GM23338 (cell line): Measurements from ENCODE around the gene TPR. TPM values are rescaled to one million over a fixed set of nuclear protein-coding genes. Genes with fewer than 3 reads are reported as not detected.
A peak's percentile ranks its signal among the peaks of the same experiment; 100 is the strongest.
"Not testable (repeated sequence)": the region's sequence is repeated elsewhere in the genome, so short reads cannot be mapped to it uniquely, and the experiment has no call there.

Source experiments
- ATAC-seq: fragments of 200-7000 bp; cut with Tn5 transposase; 3 replicates; pipeline ENCODE4 v1.9.1; 2020
- DNase-seq: peaks from one replicate; pipeline ENCODE4 v3.0.0-alpha.2; 2015; ENCODE audit warnings: low spot score
- H2AFZ ChIP-seq: fragments of 200-600 bp; sonication (generic); 2 replicates; pipeline ENCODE4 v1.8.0; 2016; ENCODE audit warnings: antibody characterized with exemption, mild to moderate bottlenecking, moderate library complexity
- H3F3A ChIP-seq: fragments of 200-600 bp; sonication (generic); replicated peaks from 2 replicates; pipeline ENCODE4 v1.8.0; 2017; ENCODE audit warnings: antibody characterized with exemption, mixed run types, low read depth
- H3K27ac ChIP-seq: fragments of 200-600 bp; sonication (generic); 2 replicates; pipeline ENCODE4 v1.6.1; 2016; ENCODE audit warnings: low read depth
- H3K27me3 ChIP-seq: fragments of 200-600 bp; sonication (generic); 2 replicates; pipeline ENCODE4 v1.8.0; 2016; ENCODE audit warnings: mild to moderate bottlenecking, mixed run types, moderate library complexity; ENCODE audit not compliant: insufficient read depth
- H3K36me3 ChIP-seq: fragments of 200-600 bp; sonication (generic); 2 replicates; pipeline ENCODE4 v1.8.0; 2016; ENCODE audit warnings: mild to moderate bottlenecking; ENCODE audit not compliant: insufficient read depth
- H3K4me1 ChIP-seq: fragments of 200-600 bp; sonication (generic); 2 replicates; pipeline ENCODE4 v1.8.0; 2016; ENCODE audit warnings: mild to moderate bottlenecking, moderate library complexity; ENCODE audit not compliant: insufficient read depth
- H3K4me2 ChIP-seq: fragments of 200-600 bp; sonication (generic); 2 replicates; pipeline ENCODE4 v1.7.1; 2017; ENCODE audit warnings: mixed run types
- H3K4me3 ChIP-seq: fragments of 200-600 bp; sonication (generic); 2 replicates; pipeline ENCODE4 v1.6.1; 2016; ENCODE audit warnings: mixed run types
- H3K79me2 ChIP-seq: fragments of 200-600 bp; sonication (generic); replicated peaks from 2 replicates; pipeline ENCODE4 v1.8.0; 2017; ENCODE audit warnings: mild to moderate bottlenecking; ENCODE audit not compliant: insufficient read depth
- H3K9me2 ChIP-seq: fragments of 200-600 bp; sonication (generic); 2 replicates; pipeline ENCODE4 v1.8.0; 2017; ENCODE audit not compliant: insufficient read depth
- H4K20me1 ChIP-seq: fragments of 200-600 bp; sonication (generic); replicated peaks from 2 replicates; pipeline ENCODE4 v1.8.0; 2017; ENCODE audit warnings: mild to moderate bottlenecking; ENCODE audit not compliant: insufficient read depth
- H3K27ac Mint-ChIP-seq: 2 replicates; pipeline ENCODE4 v1.8.0; 2020; ENCODE audit warnings: inconsistent platforms, mild to moderate bottlenecking, moderate library complexity, mixed read lengths
- H3K27me3 Mint-ChIP-seq: 3 replicates; pipeline ENCODE4 v1.8.0; 2022; ENCODE audit warnings: low read depth, mild to moderate bottlenecking, moderate library complexity, mixed read lengths, inconsistent platforms; ENCODE audit not compliant: insufficient read depth, poor library complexity
- H3K36me3 Mint-ChIP-seq: 3 replicates; pipeline ENCODE4 v1.8.0; 2021; ENCODE audit warnings: low read depth, mild to moderate bottlenecking, inconsistent platforms, moderate library complexity, mixed read lengths
- H3K4me1 Mint-ChIP-seq: 3 replicates; pipeline ENCODE4 v1.8.0; 2020; ENCODE audit warnings: mild to moderate bottlenecking, inconsistent platforms, mixed read lengths
- H3K4me3 Mint-ChIP-seq: 3 replicates; pipeline ENCODE4 v1.8.0; 2021; ENCODE audit warnings: moderate library complexity, mild to moderate bottlenecking, inconsistent platforms, mixed read lengths
- H3K9me3 Mint-ChIP-seq: 3 replicates; pipeline ENCODE4 v1.8.0; 2020; ENCODE audit warnings: moderate library complexity, mild to moderate bottlenecking, inconsistent platforms, mixed read lengths
- CREB1 ChIP-seq: fragments of 250-450 bp; sonication (Bioruptor Pico); IDR thresholded peaks from 2 replicates; pipeline ENCODE4 v1.5.0; 2020; ENCODE audit warnings: low read depth, mild to moderate bottlenecking, moderate library complexity
- EZH2phosphoT487 ChIP-seq: fragments of 200-600 bp; sonication (generic); IDR thresholded peaks from one replicate; pipeline ENCODE4 v1.8.1; 2018; ENCODE audit warnings: antibody characterized with exemption; ENCODE audit not compliant: unreplicated experiment
- JUNB ChIP-seq: IDR thresholded peaks from one replicate; pipeline ENCODE4 v1.6.1; 2016; ENCODE audit warnings: antibody characterized with exemption; ENCODE audit not compliant: unreplicated experiment
- NANOG ChIP-seq: IDR thresholded peaks from 2 replicates; pipeline ENCODE4 v1.6.1; 2016; ENCODE audit warnings: antibody characterized with exemption, borderline replicate concordance
- POLR2AphosphoS5 ChIP-seq: IDR thresholded peaks from 2 replicates; pipeline ENCODE4 v1.6.1; 2016; ENCODE audit warnings: antibody characterized with exemption, low read depth
- ZNF114 ChIP-seq: fragments of 250-450 bp; sonication (Bioruptor Pico); IDR thresholded peaks from 2 replicates; pipeline ENCODE4 v1.5.0; 2020; ENCODE audit warnings: mild to moderate bottlenecking, moderate library complexity
- ZNF331 ChIP-seq: fragments of 250-450 bp; sonication (Bioruptor Pico); IDR thresholded peaks from 2 replicates; pipeline ENCODE4 v1.5.0; 2020; ENCODE audit warnings: low read depth, mild to moderate bottlenecking, moderate library complexity
- polyA plus RNA-seq: library from polyadenylated mRNA; unstranded; fragments of >200 nt; fragmentation: Nextera tagmentation; extraction: Ambion mirVana; gene quantifications from 2 replicates; pipeline ENCODE4 v1.2.1, GENCODE V29; 2016
- total RNA-seq: library from RNA; depleted of rRNA; stranded (reverse); fragments of >200 nt; shearing (Covaris generic); gene quantifications from 2 replicates; pipeline ENCODE4 v1.2.3, GENCODE V29; 2014
- TF ChIP-seq, protein P1 (sequence below): IDR thresholded peaks from 2 replicates; pipeline ENCODE4 v1.6.1; 2016; ENCODE audit warnings: antibody characterized with exemption
- TF ChIP-seq, protein P2 (sequence below): fragments of 250-450 bp; sonication (Bioruptor Pico); IDR thresholded peaks from 2 replicates; pipeline ENCODE4 v1.5.0; 2020; ENCODE audit warnings: mild to moderate bottlenecking, moderate library complexity

Gene TPR
- total and polyA plus RNA-seq, 2 experiments from 2014 or later: 108 to 220 TPM

DNA sequence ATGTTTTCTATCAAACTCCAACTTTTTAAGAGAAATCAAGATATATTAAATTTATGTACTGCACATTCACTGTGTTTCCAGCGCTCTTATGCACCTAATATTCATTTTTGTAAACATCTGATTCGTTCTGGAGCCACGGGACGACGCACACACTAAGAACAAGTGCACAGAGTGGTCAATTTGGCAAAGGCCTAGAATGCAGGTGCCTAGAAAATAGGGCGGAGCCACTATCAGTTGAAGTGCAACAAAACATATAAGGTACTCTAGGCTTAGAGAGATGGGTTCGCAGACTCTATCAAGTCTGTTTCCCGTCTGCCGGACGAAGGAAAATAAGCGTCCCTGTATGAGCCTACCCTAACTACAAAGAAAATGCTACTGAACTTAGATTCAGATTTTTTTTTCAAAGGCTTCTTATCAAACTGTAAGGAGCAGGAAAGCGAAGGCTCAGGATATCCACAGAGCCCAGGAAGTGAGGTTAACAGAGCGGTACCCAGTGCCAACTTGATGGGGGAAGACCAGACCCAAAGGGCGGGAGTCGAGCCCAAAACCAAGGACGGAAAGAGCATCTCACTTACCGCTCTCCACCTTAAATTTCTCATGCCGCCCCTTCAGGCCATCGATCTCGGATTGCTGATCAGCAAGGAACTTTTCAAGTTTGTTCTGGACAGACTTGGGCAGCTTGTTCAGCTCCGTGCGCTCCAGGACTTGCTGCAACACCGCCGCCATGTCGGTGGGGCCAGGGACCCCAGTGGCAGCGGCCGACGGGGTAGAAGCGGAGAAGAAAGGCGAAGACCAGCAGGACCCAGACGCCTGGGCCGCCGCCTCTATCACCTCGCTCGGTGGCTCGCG lies 526 bp downstream of the TPR start:
- peaks cover 29% of the 10 kb centered on the region for H3K36me3 ChIP-seq
- H3K4me1 ChIP-seq: peaks cover 12% of the 10 kb centered on the region; the same call in 1 of the 2 replicates
- no peaks in the 10 kb centered on the region for H3K27me3 ChIP-seq
- peak overlapping the region; percentile 98 for H3K27ac Mint-ChIP-seq
- H3F3A ChIP-seq: no peaks in the 10 kb centered on the region
- peak; percentile 57 for DNase-seq
- H3K27ac ChIP-seq: peak overlapping the region; percentile 84
- H2AFZ ChIP-seq: peak overlapping the region; percentile 48
- H3K4me3 Mint-ChIP-seq: peak overlapping the region; percentile 100
- peaks cover 87% of the 10 kb centered on the region for H3K79me2 ChIP-seq
- H3K9me3 Mint-ChIP-seq: peaks cover 5% of the 10 kb centered on the region; the same call in 1 of the 3 replicates
- no peaks in the 10 kb centered on the region for H3K9me2 ChIP-seq
- ATAC-seq: peak; percentile 18
- H3K36me3 Mint-ChIP-seq: peaks cover 32% of the 10 kb centered on the region; the same call in 2 of the 3 replicates
- H3K4me1 Mint-ChIP-seq: no peaks in the 10 kb centered on the region
- H3K4me2 ChIP-seq: peak overlapping the region; percentile 85
- H3K27me3 Mint-ChIP-seq: peaks cover 3% of the 10 kb centered on the region
- H3K4me3 ChIP-seq: peak overlapping the region; percentile 90
- H4K20me1 ChIP-seq: peaks cover 17% of the 10 kb centered on the region
- TF ChIP-seq POLR2AphosphoS5: no peak; the same call in 1 of the 2 replicates
- TF ChIP-seq EZH2phosphoT487: no peak
- no peak for TF ChIP-seq NANOG
- no peak for TF ChIP-seq ZNF331 (CRISPR knock-in tag)
- TF ChIP-seq CREB1: no peak
- TF ChIP-seq, protein P1, sequence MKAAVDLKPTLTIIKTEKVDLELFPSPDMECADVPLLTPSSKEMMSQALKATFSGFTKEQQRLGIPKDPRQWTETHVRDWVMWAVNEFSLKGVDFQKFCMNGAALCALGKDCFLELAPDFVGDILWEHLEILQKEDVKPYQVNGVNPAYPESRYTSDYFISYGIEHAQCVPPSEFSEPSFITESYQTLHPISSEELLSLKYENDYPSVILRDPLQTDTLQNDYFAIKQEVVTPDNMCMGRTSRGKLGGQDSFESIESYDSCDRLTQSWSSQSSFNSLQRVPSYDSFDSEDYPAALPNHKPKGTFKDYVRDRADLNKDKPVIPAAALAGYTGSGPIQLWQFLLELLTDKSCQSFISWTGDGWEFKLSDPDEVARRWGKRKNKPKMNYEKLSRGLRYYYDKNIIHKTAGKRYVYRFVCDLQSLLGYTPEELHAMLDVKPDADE: no peak
- no peak for TF ChIP-seq ZNF114 (CRISPR knock-in tag)
- TF ChIP-seq, protein P2, sequence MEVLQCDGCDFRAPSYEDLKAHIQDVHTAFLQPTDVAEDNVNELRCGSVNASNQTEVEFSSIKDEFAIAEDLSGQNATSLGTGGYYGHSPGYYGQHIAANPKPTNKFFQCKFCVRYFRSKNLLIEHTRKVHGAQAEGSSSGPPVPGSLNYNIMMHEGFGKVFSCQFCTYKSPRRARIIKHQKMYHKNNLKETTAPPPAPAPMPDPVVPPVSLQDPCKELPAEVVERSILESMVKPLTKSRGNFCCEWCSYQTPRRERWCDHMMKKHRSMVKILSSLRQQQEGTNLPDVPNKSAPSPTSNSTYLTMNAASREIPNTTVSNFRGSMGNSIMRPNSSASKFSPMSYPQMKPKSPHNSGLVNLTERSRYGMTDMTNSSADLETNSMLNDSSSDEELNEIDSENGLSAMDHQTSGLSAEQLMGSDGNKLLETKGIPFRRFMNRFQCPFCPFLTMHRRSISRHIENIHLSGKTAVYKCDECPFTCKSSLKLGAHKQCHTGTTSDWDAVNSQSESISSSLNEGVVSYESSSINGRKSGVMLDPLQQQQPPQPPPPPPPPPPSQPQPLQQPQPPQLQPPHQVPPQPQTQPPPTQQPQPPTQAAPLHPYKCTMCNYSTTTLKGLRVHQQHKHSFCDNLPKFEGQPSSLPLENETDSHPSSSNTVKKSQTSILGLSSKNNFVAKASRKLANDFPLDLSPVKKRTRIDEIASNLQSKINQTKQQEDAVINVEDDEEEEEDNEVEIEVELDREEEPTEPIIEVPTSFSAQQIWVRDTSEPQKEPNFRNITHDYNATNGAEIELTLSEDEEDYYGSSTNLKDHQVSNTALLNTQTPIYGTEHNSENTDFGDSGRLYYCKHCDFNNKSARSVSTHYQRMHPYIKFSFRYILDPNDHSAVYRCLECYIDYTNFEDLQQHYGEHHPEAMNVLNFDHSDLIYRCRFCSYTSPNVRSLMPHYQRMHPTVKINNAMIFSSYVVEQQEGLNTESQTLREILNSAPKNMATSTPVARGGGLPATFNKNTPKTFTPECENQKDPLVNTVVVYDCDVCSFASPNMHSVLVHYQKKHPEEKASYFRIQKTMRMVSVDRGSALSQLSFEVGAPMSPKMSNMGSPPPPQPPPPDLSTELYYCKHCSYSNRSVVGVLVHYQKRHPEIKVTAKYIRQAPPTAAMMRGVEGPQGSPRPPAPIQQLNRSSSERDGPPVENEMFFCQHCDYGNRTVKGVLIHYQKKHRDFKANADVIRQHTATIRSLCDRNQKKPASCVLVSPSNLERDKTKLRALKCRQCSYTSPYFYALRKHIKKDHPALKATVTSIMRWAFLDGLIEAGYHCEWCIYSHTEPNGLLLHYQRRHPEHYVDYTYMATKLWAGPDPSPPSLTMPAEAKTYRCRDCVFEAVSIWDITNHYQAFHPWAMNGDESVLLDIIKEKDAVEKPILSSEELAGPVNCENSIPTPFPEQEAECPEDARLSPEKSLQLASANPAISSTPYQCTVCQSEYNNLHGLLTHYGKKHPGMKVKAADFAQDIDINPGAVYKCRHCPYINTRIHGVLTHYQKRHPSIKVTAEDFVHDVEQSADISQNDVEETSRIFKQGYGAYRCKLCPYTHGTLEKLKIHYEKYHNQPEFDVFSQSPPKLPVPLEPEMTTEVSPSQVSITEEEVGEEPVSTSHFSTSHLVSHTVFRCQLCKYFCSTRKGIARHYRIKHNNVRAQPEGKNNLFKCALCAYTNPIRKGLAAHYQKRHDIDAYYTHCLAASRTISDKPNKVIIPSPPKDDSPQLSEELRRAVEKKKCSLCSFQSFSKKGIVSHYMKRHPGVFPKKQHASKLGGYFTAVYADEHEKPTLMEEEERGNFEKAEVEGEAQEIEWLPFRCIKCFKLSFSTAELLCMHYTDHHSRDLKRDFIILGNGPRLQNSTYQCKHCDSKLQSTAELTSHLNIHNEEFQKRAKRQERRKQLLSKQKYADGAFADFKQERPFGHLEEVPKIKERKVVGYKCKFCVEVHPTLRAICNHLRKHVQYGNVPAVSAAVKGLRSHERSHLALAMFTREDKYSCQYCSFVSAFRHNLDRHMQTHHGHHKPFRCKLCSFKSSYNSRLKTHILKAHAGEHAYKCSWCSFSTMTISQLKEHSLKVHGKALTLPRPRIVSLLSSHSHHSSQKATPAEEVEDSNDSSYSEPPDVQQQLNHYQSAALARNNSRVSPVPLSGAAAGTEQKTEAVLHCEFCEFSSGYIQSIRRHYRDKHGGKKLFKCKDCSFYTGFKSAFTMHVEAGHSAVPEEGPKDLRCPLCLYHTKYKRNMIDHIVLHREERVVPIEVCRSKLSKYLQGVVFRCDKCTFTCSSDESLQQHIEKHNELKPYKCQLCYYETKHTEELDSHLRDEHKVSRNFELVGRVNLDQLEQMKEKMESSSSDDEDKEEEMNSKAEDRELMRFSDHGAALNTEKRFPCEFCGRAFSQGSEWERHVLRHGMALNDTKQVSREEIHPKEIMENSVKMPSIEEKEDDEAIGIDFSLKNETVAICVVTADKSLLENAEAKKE (CRISPR knock-in tag): no peak
- no peak for TF ChIP-seq JUNB

DNA sequence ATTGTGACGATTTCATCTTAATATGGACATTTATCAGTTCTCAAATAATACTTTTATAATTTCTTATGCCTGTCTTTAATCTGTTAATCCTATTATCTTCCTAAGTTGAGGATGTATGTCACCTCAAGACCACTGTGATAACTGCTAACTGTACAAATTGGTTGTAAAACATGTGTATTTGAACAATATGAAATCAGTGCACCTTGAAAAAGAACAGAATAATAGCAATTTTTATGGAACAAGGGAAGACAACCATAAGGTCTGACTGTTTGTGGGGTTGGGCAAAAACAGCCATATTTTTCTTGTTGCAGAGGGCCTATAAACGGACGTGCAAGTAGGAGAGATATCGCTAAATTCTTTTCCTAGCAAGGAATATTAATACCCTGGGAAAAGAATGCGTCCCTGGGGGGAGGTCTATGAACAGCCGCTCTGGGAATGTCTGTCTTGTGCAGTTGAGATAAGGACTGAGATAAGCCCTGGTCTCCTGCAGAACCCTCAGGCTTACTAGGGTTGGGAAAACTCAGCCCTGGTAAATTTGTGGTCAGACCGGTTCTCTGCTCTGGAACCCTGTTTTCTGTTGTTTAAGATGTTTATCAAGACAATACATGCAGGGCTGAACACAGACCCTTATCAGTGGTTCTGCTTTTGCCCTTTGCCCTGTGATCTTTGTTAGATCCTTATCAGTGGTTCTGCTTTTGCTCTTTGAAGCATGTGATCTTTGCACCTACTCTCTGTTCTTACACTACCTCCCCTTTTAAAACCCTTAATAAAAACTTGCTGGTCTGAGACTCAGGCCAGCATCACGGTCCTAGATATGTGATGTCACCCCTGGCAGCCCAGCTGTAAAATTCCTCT lies 27.0 kb downstream of the TPR start:
- H3K27me3 Mint-ChIP-seq: not testable (repeated sequence)
- H3K36me3 Mint-ChIP-seq: peaks cover 83% of the 10 kb centered on the region

More for the DNA sequence above, 27.0 kb downstream of the TPR start:
- not testable (repeated sequence) for H3F3A ChIP-seq, ATAC-seq, H3K4me1 Mint-ChIP-seq, H4K20me1 ChIP-seq, H3K27ac Mint-ChIP-seq, DNase-seq, H3K27me3 ChIP-seq, H3K4me2 ChIP-seq, H2AFZ ChIP-seq, H3K79me2 ChIP-seq, H3K9me2 ChIP-seq, H3K4me1 ChIP-seq, H3K9me3 Mint-ChIP-seq, H3K4me3 Mint-ChIP-seq, H3K27ac ChIP-seq, H3K4me3 ChIP-seq
- peaks cover 87% of the 10 kb centered on the region for H3K36me3 ChIP-seq
